Fibroblast of lung (primary cell): ENCODE data around the gene CAPN8. TPM values are rescaled to one million over a fixed set of nuclear protein-coding genes. Genes with fewer than 3 reads are reported as not detected.

ENCODE experiments used
- DNase-seq, 2 donors: peaks; one replicate each; pipeline versions ENCODE4 v3.0.0 to v3.0.0-alpha.2; 2010; ENCODE audit warnings: low read depth in 2 of 2
- H2AFZ ChIP-seq: 2 replicates; pipeline ENCODE4 v1.5.1; 2012; ENCODE audit warnings: low read length, control low read depth, inconsistent platforms
- H3K27ac ChIP-seq: 2 replicates; pipeline ENCODE4 v1.5.1; 2011; ENCODE audit warnings: low read length, control low read depth; ENCODE audit not compliant: insufficient read depth
- H3K27me3 ChIP-seq: 2 replicates; pipeline ENCODE4 v1.5.1; 2011; ENCODE audit warnings: mild to moderate bottlenecking, low read length; ENCODE audit not compliant: control insufficient read depth, insufficient read depth
- H3K36me3 ChIP-seq: 2 replicates; pipeline ENCODE4 v1.5.1; 2011; ENCODE audit warnings: low read length; ENCODE audit not compliant: control insufficient read depth, insufficient read depth
- H3K4me1 ChIP-seq: 2 replicates; pipeline ENCODE4 v1.5.1; 2011; ENCODE audit warnings: low read length; ENCODE audit not compliant: control insufficient read depth, insufficient read depth; ENCODE audit errors: extremely low read depth
- H3K4me2 ChIP-seq: 2 replicates; pipeline ENCODE4 v1.5.1; 2011; ENCODE audit warnings: low read length, control low read depth; ENCODE audit not compliant: insufficient read depth; ENCODE audit errors: extremely low read depth
- H3K4me3 ChIP-seq, 4 experiments: fragments of 200-600 bp in 1 of 4; sonication (generic) in 1 of 4; replicated peaks in 1 of 4; 2 replicates each; pipeline ENCODE4 v1.5.1; 2011 to 2016; ENCODE audit warnings: low read length in 4 of 4, low read depth in 3 of 4, mild to moderate bottlenecking in 3 of 4, control low read depth in 2 of 4, inconsistent platforms in 1 of 4, mixed read lengths in 1 of 4; ENCODE audit not compliant: insufficient read depth in 1 of 4; ENCODE audit errors: control extremely low read depth in 1 of 4
- H3K79me2 ChIP-seq: 2 replicates; pipeline ENCODE4 v1.5.1; 2012; ENCODE audit warnings: mild to moderate bottlenecking, low read length, inconsistent platforms; ENCODE audit not compliant: control insufficient read depth, insufficient read depth
- H3K9ac ChIP-seq: 2 replicates; pipeline ENCODE4 v1.5.1; 2011; ENCODE audit warnings: mild to moderate bottlenecking, low read length, control low read depth; ENCODE audit not compliant: insufficient read depth
- H3K9me3 ChIP-seq: 2 replicates; pipeline ENCODE4 v1.5.1; 2012; ENCODE audit warnings: low read depth, low read length; ENCODE audit not compliant: control insufficient read depth, insufficient read depth
- H4K20me1 ChIP-seq: 2 replicates; pipeline ENCODE4 v1.5.1; 2011; ENCODE audit warnings: low read length; ENCODE audit not compliant: control insufficient read depth, insufficient read depth; ENCODE audit errors: extremely low read depth
- CTCF ChIP-seq, 2 donors: IDR thresholded peaks in 1 of 2; conservative IDR thresholded peaks in 1 of 2; 1 replicate in 1 of 2; 2 replicates in 1 of 2; pipeline ENCODE4 v1.5.1; 2011 to 2012; ENCODE audit warnings: low read length in 2 of 2, control low read depth in 1 of 2, inconsistent platforms in 1 of 2, low read depth in 1 of 2, mild to moderate bottlenecking in 1 of 2
- EZH2 ChIP-seq: IDR thresholded peaks from 2 replicates; pipeline ENCODE4 v1.5.1; 2012; ENCODE audit warnings: low read length, control low read depth, mild to moderate bottlenecking; ENCODE audit errors: missing control alignments
- polyA plus RNA-seq, 2 donors: library from polyadenylated mRNA; depleted of rRNA in 1 of 2; stranded (reverse) in 1 of 2; unstranded in 1 of 2; fragments of >200 nt; gene quantifications; 2 replicates each; pipeline ENCODE4 v1.2.1, GENCODE V29; 2011 to 2012; ENCODE audit warnings: missing spikeins in 1 of 2
- total RNA-seq: library from RNA; depleted of rRNA; stranded (reverse); fragments of >200 nt; gene quantifications from 2 replicates; pipeline ENCODE4 v1.2.1, GENCODE V29; 2014

Gene CAPN8
- total and polyA plus RNA-seq, 2 donors (not counting 1 experiment from before 2014, with no cell fraction given): not detected

GRCh38 chr1:223711747-223712193 lies 46.3 kb upstream of the CAPN8 start:
- no peak for DNase-seq
- H2AFZ ChIP-seq: peak overlapping the region; percentile 57

GRCh38 chr1:223711173-223711572 lies 45.7 kb upstream of the CAPN8 start:
- Histone ChIP-seq H3K9me3 (no peaks in the 10 kb centered on the region), H3K36me3 (peaks cover 4% of the 10 kb centered on the region), H3K4me2 (no peak overlapping the region), H3K27me3 (no peaks in the 10 kb centered on the region), H3K9ac (no peak overlapping the region), H3K79me2 (peaks cover 38% of the 10 kb centered on the region), H3K4me1 (peaks cover 35% of the 10 kb centered on the region), H4K20me1 (no peaks in the 10 kb centered on the region), H2AFZ (no peak overlapping the region), H3K27ac (no peak overlapping the region), H3K4me3 (no peak overlapping the region)
- peak; percentile 60 to 62 for DNase-seq
- no peak for TF ChIP-seq EZH2
- TF ChIP-seq CTCF (conservative IDR thresholded peaks at IDR 0.05 in 1 of 2, IDR thresholded peaks at IDR 0.05 in 1 of 2; ENCODE audit: low read depth in 1 of 2, low read length in 2 of 2): no peak

More at GRCh38 chr1:223711747-223712193, 46.3 kb upstream of the CAPN8 start:
- Histone ChIP-seq H3K27ac (peak overlapping the region; percentile 68), H3K4me1 (peaks cover 35% of the 10 kb centered on the region), H3K4me2 (peak overlapping the region; percentile 62), H4K20me1 (no peaks in the 10 kb centered on the region), H3K4me3 (peak overlapping the region; percentile 32 to 46 (median 36)), H3K27me3 (no peaks in the 10 kb centered on the region), H3K9me3 (no peaks in the 10 kb centered on the region), H3K9ac (peak overlapping the region; percentile 48), H3K79me2 (peaks cover 44% of the 10 kb centered on the region), H3K36me3 (peaks cover 7% of the 10 kb centered on the region)
- TF ChIP-seq CTCF (conservative IDR thresholded peaks at IDR 0.05 in 1 of 2, IDR thresholded peaks at IDR 0.05 in 1 of 2; ENCODE audit: low read depth in 1 of 2, low read length in 2 of 2) (no peak), EZH2 (no peak)

- Histone ChIP-seq H3K9ac (no peak overlapping the region), H3K9me3 (no peaks in the 10 kb centered on the region), H3K4me1 (peaks cover 40% of the 10 kb centered on the region), H3K79me2 (peaks cover 31% of the 10 kb centered on the region), H3K4me2 (no peak overlapping the region), H4K20me1 (no peaks in the 10 kb centered on the region), H3K4me3 (no peak overlapping the region), H3K27me3 (no peaks in the 10 kb centered on the region), H3K36me3 (peaks cover 4% of the 10 kb centered on the region), H2AFZ (no peak overlapping the region), H3K27ac (no peak overlapping the region)
- TF ChIP-seq EZH2 (no peak), CTCF (conservative IDR thresholded peaks at IDR 0.05 in 1 of 2, IDR thresholded peaks at IDR 0.05 in 1 of 2; ENCODE audit: low read depth in 1 of 2, low read length in 2 of 2) (no peak)
- no peak for DNase-seq
Observed at GRCh38 chr1:223710179-223711133, 45.0 kb upstream of the CAPN8 start.
